IPS DF 4.7 (cell line): ENCODE data around the gene TASOR2.

Experiments
- DNase-seq: peaks from one replicate; pipeline ENCODE4 v3.0.0-alpha.2; 2013; ENCODE audit warnings: low spot score; ENCODE audit errors: extremely low read depth

The TASOR2 gene

DNA sequence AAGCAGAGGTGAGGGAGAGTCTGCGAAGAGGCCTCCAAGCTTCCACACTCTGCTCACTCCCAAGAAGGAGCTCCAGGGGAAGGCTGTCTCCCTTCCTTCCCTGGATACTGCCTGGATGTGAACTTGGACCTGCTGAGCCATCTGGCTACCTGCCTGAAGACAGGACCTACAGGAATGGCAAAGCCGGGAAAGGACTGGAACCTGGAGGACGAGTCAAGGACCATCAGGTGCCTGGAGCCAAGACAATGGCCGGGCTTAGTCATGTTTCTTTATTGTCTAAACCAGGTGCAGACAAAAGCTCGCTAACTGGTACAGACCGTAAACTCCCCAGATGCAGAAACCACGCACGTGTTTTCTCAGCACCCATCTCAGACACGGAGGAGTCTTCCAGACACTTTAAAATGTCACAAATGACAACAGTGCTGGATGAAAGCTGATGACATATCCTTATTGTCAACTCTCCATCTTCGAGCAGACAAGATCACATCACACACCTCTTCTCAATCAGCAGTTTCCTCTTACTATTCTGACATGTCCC is 30.4 kb upstream of the TASOR2 start:
- no peak for DNase-seq

DNA sequence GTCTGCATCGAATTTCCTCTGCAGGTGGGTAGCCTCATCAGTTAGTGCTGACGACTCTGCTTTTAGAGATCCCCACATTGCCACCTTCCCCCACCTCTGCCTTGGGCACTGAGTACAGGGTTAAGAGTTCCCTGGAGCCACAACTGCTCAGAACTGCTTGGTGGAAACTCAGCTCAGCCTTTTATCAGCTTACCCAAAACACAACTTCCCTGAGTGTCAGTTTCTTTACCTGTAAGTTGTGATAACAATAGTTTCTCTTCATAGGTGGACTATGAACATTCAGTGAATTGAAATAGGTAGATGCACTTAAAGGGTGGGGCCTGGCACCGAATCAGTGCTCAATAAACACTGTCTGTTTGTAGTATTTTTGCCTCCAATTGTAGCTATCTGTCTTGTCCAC is 29.5 kb upstream of the TASOR2 start:
- no peak for DNase-seq

DNA sequence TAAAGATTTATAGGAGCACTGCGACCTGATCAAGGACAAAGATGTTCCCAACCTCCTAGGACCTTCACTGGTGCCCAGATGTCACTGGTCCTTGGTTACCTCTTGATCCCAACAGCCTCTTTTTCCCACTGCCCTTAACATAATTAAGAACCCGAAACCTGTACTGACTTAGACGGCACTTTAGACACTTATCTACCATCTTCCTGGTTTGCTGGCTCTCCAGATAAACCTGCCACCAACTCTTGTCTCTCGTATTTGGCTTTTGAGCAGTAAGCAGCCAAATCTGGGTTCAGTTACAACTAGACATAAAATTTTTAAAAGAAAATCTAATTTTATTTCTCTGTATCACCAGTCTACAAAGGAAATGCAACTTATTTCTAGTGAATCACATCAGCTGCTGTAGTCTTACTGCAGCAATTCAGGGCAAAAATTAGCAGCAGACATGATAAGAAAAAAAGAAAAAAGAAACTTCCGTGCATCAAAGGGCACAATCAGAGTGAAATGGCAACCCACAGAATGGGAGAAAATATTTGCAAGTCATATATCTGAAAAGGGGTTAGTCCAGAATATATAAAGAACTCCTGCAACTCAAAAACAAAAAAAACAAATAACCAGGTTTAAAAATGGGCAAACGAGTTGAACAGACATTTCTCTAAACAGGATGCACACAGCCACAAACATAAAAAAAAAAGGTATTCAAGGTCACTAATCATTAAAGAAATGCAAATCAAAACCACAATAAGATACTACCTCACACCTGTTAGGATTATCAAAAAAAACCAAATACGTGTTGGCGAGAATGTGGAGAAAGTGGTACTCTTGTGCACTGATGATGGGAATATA is 27.7 kb upstream of the TASOR2 start:
- no peak for DNase-seq

DNA sequence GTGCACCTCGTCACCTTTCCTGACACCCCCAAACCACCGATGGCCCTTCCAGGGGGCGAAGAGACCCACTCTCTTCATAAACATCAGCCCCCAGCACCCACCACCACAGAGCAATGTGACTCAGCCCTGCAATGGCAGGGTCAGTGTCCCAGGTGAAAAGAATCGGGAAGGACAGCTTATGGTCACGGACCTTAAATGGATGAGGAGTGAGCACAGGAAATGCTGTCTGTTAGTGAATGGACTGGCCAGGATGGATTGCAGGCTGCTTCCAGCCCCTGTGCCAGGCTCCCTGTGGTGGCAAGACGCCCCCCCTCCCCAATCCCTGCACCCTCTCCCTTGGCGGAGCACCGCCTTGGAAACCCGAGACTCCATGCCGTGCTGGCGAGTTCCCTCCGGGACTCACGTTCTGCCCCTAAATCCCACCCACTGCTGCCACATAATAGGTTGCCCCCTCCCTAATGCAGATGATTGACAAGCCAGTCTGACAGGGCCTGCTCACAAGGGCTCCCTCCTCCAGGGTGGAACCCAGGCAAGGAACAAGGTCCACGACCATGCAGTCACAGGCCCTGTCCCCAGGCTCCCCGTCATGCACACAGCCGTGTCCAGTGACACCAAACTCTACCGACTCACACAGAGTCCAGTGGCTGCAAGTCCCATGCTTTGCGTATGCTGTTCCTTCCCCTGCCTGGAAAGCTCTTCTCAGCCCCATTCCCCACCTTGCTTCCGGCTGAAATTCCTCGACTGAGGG is 25.6 kb upstream of the TASOR2 start:
- no peak for DNase-seq

GRCh38 chr10:5659702-5660528 is 24.7 kb upstream of the TASOR2 start:
- no peak for DNase-seq

GRCh38 chr10:5661043-5661442 is 23.6 kb upstream of the TASOR2 start:
- DNase-seq: no peak

DNA sequence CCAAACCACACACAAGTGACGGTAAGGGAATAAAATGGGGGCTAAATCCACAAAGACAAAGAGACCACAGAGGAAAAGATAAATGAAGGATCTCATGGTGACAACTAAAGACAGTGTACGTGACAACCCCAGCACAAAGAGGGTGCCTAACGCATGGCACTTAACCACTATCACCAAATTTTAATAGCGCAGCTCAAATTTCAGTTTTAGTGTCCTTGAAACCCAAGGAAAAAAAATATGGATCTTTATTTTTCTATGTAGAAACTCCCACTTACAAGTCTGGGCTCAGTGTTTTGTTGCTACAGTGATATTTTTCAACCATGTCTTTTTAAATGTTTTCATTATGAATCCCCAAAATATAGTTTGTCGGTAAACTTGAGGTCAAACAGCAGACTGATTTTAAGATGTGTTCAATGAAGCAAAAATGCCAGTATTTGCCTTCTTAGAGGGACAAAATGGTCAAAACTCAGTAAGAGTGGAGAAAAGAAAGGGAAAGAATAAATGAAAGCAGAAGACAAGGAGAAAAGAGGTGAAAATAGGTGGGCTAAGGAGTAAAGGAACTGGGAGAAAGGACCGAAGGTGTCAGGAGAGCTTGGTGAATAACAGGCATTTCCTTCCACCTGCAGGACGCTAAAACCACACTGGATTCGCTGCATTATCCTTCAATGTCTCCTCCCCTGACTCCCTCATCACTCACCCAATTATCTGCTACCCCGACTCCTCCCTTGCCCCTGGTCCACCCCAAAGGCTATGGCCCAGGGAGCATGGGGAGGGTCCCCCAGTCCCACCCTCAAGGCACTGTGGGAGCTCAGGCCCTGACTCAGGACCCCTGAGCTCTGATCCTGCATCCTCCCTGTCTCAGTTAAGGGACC is 21.7 kb upstream of the TASOR2 start:
- no peak for DNase-seq

DNA sequence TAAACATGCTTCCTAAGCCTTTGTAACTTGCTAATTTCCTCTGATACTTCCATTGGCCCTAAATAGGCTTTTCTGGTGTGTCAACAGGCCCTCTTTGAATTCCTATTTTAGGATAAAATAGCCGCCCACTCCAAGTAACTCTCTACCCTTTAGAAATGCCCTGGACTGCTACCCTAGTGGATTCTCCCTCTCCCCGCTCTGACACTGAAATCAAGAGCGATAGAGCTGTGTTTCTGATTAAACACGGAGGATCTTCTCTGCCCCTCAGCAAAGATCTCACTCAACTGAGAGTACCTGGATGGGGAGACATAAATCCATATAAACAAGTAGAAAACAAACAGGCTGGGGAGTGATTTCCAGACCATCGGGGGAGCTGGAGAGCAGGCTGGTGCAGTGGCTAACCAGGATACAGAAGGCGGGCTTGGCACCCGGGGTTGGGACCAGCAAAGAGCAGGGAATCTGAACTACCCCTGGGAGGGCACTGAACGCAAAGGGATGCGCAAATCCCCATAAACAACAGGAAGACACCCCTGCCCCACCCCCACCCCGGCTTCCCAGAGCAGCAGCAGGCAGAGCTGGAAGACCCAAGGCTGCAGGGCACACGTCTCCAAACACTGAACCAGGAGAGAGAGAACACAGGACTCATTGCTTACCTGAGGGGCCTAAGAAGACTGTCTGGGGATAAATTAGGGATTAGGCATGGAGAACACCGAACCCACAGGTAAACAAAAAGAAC is 20.8 kb upstream of the TASOR2 start:
- no peak for DNase-seq

DNA sequence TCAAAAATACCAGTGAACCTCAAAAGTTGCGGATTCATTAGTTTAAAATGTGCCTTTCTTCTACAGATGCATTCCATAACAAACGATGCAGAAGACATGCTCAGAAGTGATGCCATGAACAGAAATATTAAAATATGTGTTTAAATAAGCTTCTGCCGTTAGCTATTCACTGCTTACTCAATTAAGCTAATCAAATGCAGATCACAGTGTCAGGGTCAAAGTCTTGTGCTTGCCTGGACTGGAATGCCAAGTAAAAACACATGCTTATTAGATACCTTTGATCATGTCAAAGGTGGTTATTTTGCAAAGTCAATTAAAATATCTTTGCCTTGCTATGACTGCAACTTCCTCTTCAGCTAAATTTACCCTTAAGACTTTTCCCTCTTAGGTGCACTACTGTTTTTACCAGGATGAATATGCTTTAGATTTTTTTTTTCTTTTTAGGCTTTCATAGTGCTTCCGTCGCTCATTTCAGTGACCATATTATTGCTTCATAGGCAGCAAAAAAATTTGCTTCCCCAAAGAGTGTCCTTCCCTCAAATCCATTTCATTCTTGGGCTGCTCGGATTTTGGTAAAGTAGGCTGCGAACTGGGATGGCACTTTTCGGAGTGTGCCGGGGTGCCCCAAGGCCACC is 19.1 kb upstream of the TASOR2 start:
- DNase-seq: no peak

DNA sequence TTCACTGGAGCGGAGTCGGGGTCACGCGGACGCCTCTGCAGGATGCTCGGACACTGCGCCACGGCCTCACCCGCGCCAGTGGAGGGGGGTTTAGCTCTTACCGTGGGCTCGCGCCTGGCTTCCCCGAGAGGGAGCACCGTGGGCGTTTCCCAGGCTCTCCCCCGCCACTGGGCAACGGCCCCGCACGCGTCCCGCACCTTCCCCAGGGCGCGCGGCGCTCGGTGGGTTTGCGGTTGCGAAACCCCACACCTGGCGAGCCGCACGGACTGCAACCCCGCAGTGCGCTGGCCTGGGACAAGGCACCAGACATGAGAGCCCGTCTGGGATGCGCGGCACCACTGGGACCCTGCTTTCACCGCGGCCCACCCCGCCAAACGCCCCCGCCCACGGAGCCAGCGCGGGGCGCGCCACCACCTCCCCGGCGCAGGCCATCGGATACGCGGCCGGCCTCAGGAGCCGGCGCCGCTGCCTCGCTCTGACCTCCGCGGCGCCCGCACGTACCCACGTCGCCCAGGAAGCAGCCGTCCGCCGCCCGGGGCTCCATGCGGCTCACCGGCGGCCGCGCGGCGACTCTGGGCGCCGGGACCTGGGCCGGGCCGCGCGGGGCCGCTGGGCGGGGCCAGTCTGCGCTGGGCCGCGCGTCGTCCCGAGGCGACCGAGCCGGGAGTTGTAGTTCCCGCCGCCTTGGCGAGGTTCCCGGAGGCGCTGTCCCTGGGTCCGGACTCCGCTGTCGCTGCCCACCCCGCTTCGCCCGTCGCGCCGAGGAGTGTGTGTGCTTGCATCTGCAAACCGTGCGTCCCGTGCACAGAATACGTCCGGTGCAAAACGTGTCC is 18.4 kb upstream of the TASOR2 start, which contains the start of gene ASB13:
Gene ASB13 (minus strand): TSS at position 588 of the 833 bp plus-strand sequence. CDS start 44 bp downstream, at position 544.
- no peak for DNase-seq

DNA sequence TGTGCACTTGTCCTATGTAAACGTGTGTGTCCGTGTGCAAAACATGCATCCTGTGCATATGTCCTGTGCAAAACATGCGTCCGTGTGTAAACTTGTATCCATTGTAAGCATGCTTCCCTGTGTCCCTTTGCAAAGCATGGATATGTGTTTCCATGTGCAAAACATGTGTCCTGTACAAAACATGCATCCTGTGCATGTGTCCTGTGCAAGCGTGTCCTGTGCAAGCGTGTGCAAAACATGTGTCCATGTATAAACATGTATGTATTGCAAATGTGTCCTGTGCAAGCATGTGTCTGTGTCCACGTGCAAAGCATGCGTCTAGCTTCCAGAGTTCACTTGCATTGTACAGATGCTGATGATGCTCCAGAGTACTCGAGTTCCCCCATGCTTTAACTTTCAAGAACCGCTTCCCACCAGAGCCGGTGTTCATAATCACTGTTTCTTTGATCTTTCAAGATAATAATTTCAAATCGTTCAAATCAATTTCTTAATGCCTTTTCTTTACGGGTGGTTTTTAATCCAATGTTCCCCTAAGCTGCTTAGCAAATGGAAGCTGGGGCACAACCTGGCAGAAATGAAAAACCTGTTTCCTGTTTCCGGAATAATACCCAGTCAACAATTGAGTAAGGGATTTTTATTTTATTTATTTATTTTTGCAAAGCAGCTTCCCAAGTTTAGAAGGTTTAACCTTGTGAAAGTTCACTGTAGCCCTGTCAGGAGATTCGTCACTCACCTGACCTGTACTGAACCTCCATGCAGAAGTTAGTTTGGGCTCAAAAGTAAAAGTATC is 17.6 kb upstream of the TASOR2 start:
- DNase-seq: no peak

- DNase-seq: no peak
These were observed 16.2 kb upstream of the TASOR2 start for GRCh38 chr10:5668429-5668828.

- no peak for DNase-seq
These were observed 15.0 kb upstream of the TASOR2 start for GRCh38 chr10:5669604-5670003.

GRCh38 chr10:5670662-5671375 is 13.8 kb upstream of the TASOR2 start:
- no peak for DNase-seq

DNA sequence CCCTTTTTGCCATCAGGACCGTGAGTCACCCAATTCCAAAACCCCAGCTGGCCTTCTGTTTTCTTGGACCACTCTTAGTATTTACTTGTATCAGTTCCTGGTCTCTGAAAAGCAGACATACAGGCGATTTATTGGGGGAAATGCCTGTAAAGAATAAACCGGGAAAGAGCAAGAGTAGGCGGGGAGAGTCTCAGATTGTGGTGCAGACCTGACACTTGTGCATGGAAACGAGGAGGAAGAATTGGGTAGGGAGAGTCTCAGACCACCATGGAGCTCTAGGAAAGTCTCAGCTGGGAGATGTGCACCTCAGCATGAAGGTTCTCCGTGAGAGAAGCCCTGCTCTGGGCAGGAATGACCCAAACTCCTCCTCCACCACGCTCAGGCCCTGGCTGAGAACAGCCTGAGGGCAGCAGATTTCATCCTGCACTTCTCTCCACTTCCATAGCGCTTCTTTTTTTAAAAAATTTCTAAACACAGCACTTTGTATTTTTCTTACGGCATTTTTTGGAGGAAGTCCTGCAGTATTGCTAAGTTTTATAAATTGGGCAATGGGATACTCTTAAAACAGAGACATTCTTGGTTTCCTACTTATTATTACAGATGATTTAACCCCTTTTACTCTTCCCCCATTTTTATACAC is 6.1 kb upstream of the TASOR2 start:
- DNase-seq: no peak

DNA sequence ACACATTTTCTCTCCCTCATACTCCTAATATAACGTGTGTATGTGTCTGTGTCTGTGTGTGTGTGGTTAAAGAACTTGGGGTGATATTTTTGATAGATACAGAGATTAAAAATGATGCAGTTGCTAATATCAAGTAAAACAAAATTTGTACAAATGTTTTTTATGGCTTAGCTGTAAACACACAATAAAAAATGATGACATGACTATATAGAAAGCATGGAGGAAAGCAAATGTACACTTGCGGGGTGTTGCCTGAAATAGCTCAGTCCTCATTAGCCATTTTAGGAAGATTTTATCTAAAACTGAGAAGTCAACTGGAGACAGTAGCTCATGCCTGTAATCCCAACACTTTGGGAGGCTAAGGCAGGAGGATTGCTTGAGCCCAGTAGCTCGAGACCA is 5.6 kb upstream of the TASOR2 start:
- DNase-seq: no peak

- no peak for DNase-seq
These were observed 5.0 kb upstream of the TASOR2 start for GRCh38 chr10:5679606-5680005.
